IMR-90 (cell line): ENCODE results near the gene S100A13. TPM values are rescaled to one million over a fixed set of nuclear protein-coding genes. Genes with fewer than 3 reads are reported as not detected.

ENCODE experiments used
- ATAC-seq: fragments of 200-7000 bp; cut with Tn5 transposase; 2 replicates; pipeline ENCODE4 v1.9.1; 2020; ENCODE audit warnings: low read depth, mild to moderate bottlenecking, moderate library complexity
- BruUV-seq: library from RNA; stranded (reverse); fragments of 400-500 nt; replicated peaks from 2 replicates; lab custom pipeline; 2021; lab: Mats Ljungman, UMichigan
- CTCF ChIA-PET: fragments of 300-600 bp; formaldehyde crosslinking; extraction: SDS; loops from one replicate; lab custom pipeline; 2021; ENCODE audit warnings: antibody characterized with exemption; lab: Yijun Ruan, JAX
- POLR2A ChIA-PET: fragments of 300-600 bp; sonication (Branson Sonifier 250); formaldehyde crosslinking; loops from one replicate; lab custom pipeline; 2022; ENCODE audit warnings: antibody characterized with exemption; ENCODE audit not compliant: unreplicated experiment; lab: Charles Lee
- DNase-seq: peaks from one replicate; pipeline ENCODE4 v3.0.0; 2013
- H2AFZ ChIP-seq: replicated peaks from 2 replicates; pipeline ENCODE3; 2013; ENCODE audit warnings: low read length, mild to moderate bottlenecking; ENCODE audit not compliant: poor library complexity
- H2AK5ac ChIP-seq: 2 replicates; pipeline ENCODE4 v1.6.1; 2013; ENCODE audit warnings: low read depth, low read length, inconsistent platforms
- H2AK9ac ChIP-seq: replicated peaks from 2 replicates; pipeline ENCODE3; 2013; ENCODE audit warnings: mild to moderate bottlenecking, low read depth, low read length, moderate library complexity; ENCODE audit not compliant: poor library complexity
- H2BK120ac ChIP-seq: 2 replicates; pipeline ENCODE4 v1.6.1; 2013; ENCODE audit warnings: low read depth, low read length, inconsistent platforms
- H2BK15ac ChIP-seq: 3 replicates; pipeline ENCODE4 v1.6.1; 2013; ENCODE audit warnings: low read depth, low read length, inconsistent platforms
- H2BK20ac ChIP-seq: 2 replicates; pipeline ENCODE4 v1.6.1; 2013; ENCODE audit warnings: low read depth, mild to moderate bottlenecking, inconsistent platforms, low read length, moderate library complexity
- H2BK5ac ChIP-seq: 2 replicates; pipeline ENCODE4 v1.6.1; 2013; ENCODE audit warnings: mild to moderate bottlenecking, low read depth, low read length, inconsistent platforms; ENCODE audit not compliant: poor library complexity, severe bottlenecking
- H3K14ac ChIP-seq: replicated peaks from 2 replicates; pipeline ENCODE4 v1.6.1; 2013; ENCODE audit warnings: low read depth, low read length, inconsistent platforms
- H3K18ac ChIP-seq: 2 replicates; pipeline ENCODE4 v1.6.1; 2013; ENCODE audit warnings: low read depth, low read length, control low read depth
- H3K23ac ChIP-seq: 2 replicates; pipeline ENCODE4 v1.6.1; 2013; ENCODE audit warnings: low read depth, low read length, inconsistent platforms
- H3K27ac ChIP-seq: 2 replicates; pipeline ENCODE4 v1.5.1; 2013; ENCODE audit warnings: mild to moderate bottlenecking, control low read depth, low read length; ENCODE audit not compliant: insufficient read depth
- H3K27me3 ChIP-seq: 2 replicates; pipeline ENCODE4 v1.6.1; 2013; ENCODE audit warnings: low read length; ENCODE audit not compliant: control insufficient read depth, insufficient read depth
- H3K36me3 ChIP-seq: 2 replicates; pipeline ENCODE4 v1.6.1; 2013; ENCODE audit warnings: low read length, mixed read lengths; ENCODE audit not compliant: control insufficient read depth, insufficient read depth
- H3K4ac ChIP-seq: 2 replicates; pipeline ENCODE4 v1.6.1; 2013; ENCODE audit warnings: low read depth, low read length, inconsistent platforms
- H3K4me1 ChIP-seq: 2 replicates; pipeline ENCODE4 v1.6.1; 2013; ENCODE audit warnings: low read length, mixed read lengths; ENCODE audit not compliant: control insufficient read depth, insufficient read depth
- H3K4me2 ChIP-seq: 2 replicates; pipeline ENCODE4 v1.6.1; 2013; ENCODE audit warnings: low read depth, mild to moderate bottlenecking, control low read depth, low read length, moderate library complexity
- H3K4me3 ChIP-seq: 2 replicates; pipeline ENCODE4 v1.5.1; 2013; ENCODE audit warnings: low read depth, mild to moderate bottlenecking, control low read depth, low read length, moderate library complexity; ENCODE audit not compliant: insufficient read depth
- H3K56ac ChIP-seq: 2 replicates; pipeline ENCODE4 v1.6.1; 2013; ENCODE audit warnings: low read length, inconsistent platforms; ENCODE audit not compliant: insufficient read depth; ENCODE audit errors: extremely low read depth
- H3K79me1 ChIP-seq, 2 experiments: 2 replicates each; pipeline ENCODE4 v1.6.1; 2013; ENCODE audit warnings: low read length in 2 of 2, inconsistent platforms in 1 of 2, low read depth in 1 of 2
- H3K9ac ChIP-seq: 2 replicates; pipeline ENCODE4 v1.6.1; 2013; ENCODE audit warnings: low read depth, low read length, control low read depth
- H3K9me1 ChIP-seq: 2 replicates; pipeline ENCODE4 v1.6.1; 2013; ENCODE audit warnings: low read length, inconsistent platforms; ENCODE audit not compliant: insufficient read depth
- H3K9me3 ChIP-seq: 2 replicates; pipeline ENCODE4 v1.6.1; 2013; ENCODE audit warnings: low read length; ENCODE audit not compliant: control insufficient read depth, insufficient read depth
- H4K20me1 ChIP-seq: 2 replicates; pipeline ENCODE4 v1.6.1; 2013; ENCODE audit warnings: low read length, inconsistent platforms; ENCODE audit not compliant: insufficient read depth
- H4K5ac ChIP-seq: 2 replicates; pipeline ENCODE4 v1.6.1; 2013; ENCODE audit warnings: mild to moderate bottlenecking, low read depth, low read length, control low read depth
- H4K8ac ChIP-seq, 2 experiments: 2 replicates each; pipeline ENCODE4 v1.6.1; 2013; ENCODE audit warnings: low read depth in 2 of 2, low read length in 2 of 2, control low read depth in 1 of 2, inconsistent platforms in 1 of 2
- H4K91ac ChIP-seq: 2 replicates; pipeline ENCODE4 v1.6.1; 2013; ENCODE audit warnings: low read depth, low read length, inconsistent platforms; ENCODE audit not compliant: insufficient read depth
- FOS ChIP-seq: fragments of 150-350 bp; IDR thresholded peaks from 2 replicates; pipeline ENCODE4 v1.6.1; 2016; ENCODE audit warnings: low read depth, low read length
- NFE2L2 ChIP-seq: fragments of 150-350 bp; IDR thresholded peaks from 2 replicates; pipeline ENCODE4 v1.6.1; 2016; ENCODE audit warnings: low read depth, mild to moderate bottlenecking, low read length
- POLR2A ChIP-seq: IDR thresholded peaks from 2 replicates; pipeline ENCODE4 v1.6.1; 2012; ENCODE audit warnings: mild to moderate bottlenecking, low read depth, low read length
- dilution Hi-C: fragments of 300-500 bp; cut with HindIII; formaldehyde crosslinking; loops from one replicate; pipeline ENCODE4 v1.14.3; 2018; ENCODE audit warnings: low sequenced_read_pairs; ENCODE audit not compliant: unreplicated experiment
- in situ Hi-C: fragments of 300-500 bp; cut with MboI; formaldehyde crosslinking; loops from 3 replicates; pipeline ENCODE4 v1.14.3; 2019; ENCODE audit warnings: low sequenced_read_pairs, inconsistent platforms, mixed read lengths
- intact Hi-C: fragments of 100-400 bp; cut with micrococcal nuclease; formaldehyde crosslinking; loops from 2 replicates; pipeline ENCODE4 v1.10.0; 2022
- polyA plus RNA-seq, 3 experiments: library from polyadenylated mRNA; depleted of rRNA; stranded (reverse); fragments of >200 nt; gene quantifications; 2 replicates each; pipeline ENCODE4 v1.2.3, GENCODE V29; 2012; ENCODE audit warnings: low replicate concordance in 1 of 3
- total RNA-seq: library from RNA; depleted of rRNA; stranded (reverse); fragments of >200 nt; gene quantifications from 2 replicates; pipeline ENCODE4 v1.2.3, GENCODE V29; 2012

Gene S100A13
- total and polyA plus RNA-seq, 2 of the 4 experiments (the other 2 are of a cell fraction): 122 to 468 TPM

- BruUV-seq: no TSS peak
- ChIA-PET CTCF (no interaction called here), POLR2A (no interaction called here)
- dilution Hi-C loops (no loop called here), in situ Hi-C loops (no loop called here), intact Hi-C loops (no loop called here)
- H3K56ac ChIP-seq: no peak overlapping the region
- no peaks in the 10 kb centered on the region for H3K36me3 ChIP-seq
- H3K9me3 ChIP-seq: no peaks in the 10 kb centered on the region
- peak overlapping the region; percentile 73 for H3K4ac ChIP-seq
- no peak overlapping the region for H3K4me2 ChIP-seq
- peak overlapping the region; percentile 79 for H2BK120ac ChIP-seq
- DNase-seq (peak; percentile 47), ATAC-seq (peak; percentile 88)
- H3K18ac ChIP-seq: peak overlapping the region; percentile 24; the same call in 1 of the 2 replicates
- H3K4me3 ChIP-seq: no peak overlapping the region
- peak overlapping the region; percentile 12; the same call in 1 of the 3 replicates for H2BK15ac ChIP-seq
- H2AK5ac ChIP-seq: 0 out of 2 replicates have a peak overlapping the region, but pooled peaks have one; percentile 11
- H3K79me1 ChIP-seq: no peaks in the 10 kb centered on the region
- no peak overlapping the region for H3K9ac ChIP-seq
- peak overlapping the region in 1 of 2 experiments; percentile 51; a peak in 1 of 4 replicates for H4K8ac ChIP-seq
- peak overlapping the region; percentile 5; the same call in 1 of the 2 replicates for H3K27ac ChIP-seq
- H3K14ac ChIP-seq: no peak overlapping the region
- peak overlapping the region; percentile 41; the same call in 1 of the 2 replicates for H2BK20ac ChIP-seq
- peaks cover 12% of the 10 kb centered on the region for H3K4me1 ChIP-seq
- TF ChIP-seq FOS: no peak
- TF ChIP-seq NFE2L2: no peak
- TF ChIP-seq POLR2A: no peak
- H3K9me1 ChIP-seq: peaks cover 5% of the 10 kb centered on the region
- peak overlapping the region; percentile 49; the same call in 1 of the 2 replicates for H4K5ac ChIP-seq
- no peak overlapping the region for H2AK9ac ChIP-seq
- H2AFZ ChIP-seq: peak overlapping the region; percentile 73
- peak overlapping the region; percentile 61 for H4K91ac ChIP-seq
- no peak overlapping the region for H2BK5ac ChIP-seq
- 0 out of 2 replicates have a peak overlapping the region, but pooled peaks have one; percentile 57 for H3K23ac ChIP-seq
- no peaks in the 10 kb centered on the region for H4K20me1 ChIP-seq
- H3K27me3 ChIP-seq: no peaks in the 10 kb centered on the region
These were observed 48.8 kb downstream of the S100A13 start for GRCh38 chr1:153578490-153578889.
